HEK293T (cell line): ENCODE data around the gene ERCC5.

Experiments
- ARNT ChIP-seq: fragments of 450-650 bp; IDR thresholded peaks from 2 replicates; pipeline ENCODE4 v1.6.1; 2017; ENCODE audit warnings: mild to moderate bottlenecking
- BHLHE40 ChIP-seq: fragments of 450-650 bp; IDR thresholded peaks from 2 replicates; pipeline ENCODE4 v1.6.1; 2016; ENCODE audit warnings: mild to moderate bottlenecking, moderate library complexity, borderline replicate concordance
- ELF4 ChIP-seq: fragments of 450-650 bp; IDR thresholded peaks from 2 replicates; pipeline ENCODE4 v1.6.1; 2017; ENCODE audit warnings: antibody characterized with exemption
- FOXA1 ChIP-seq: fragments of 450-650 bp; IDR thresholded peaks from 2 replicates; pipeline ENCODE4 v1.6.1; 2016; ENCODE audit warnings: mild to moderate bottlenecking
- FOXK2 ChIP-seq: fragments of 450-650 bp; IDR thresholded peaks from 2 replicates; pipeline ENCODE4 v1.6.1; 2016; ENCODE audit warnings: mild to moderate bottlenecking
- FOXM1 ChIP-seq: fragments of 450-650 bp; IDR thresholded peaks from 2 replicates; pipeline ENCODE4 v1.6.1; 2017; ENCODE audit warnings: mild to moderate bottlenecking, borderline replicate concordance
- HDGF ChIP-seq: fragments of 450-650 bp; IDR thresholded peaks from 2 replicates; pipeline ENCODE4 v1.6.1; 2017; ENCODE audit warnings: antibody characterized with exemption, borderline replicate concordance
- L3MBTL2 ChIP-seq: fragments of 450-650 bp; conservative IDR thresholded peaks from 2 replicates; pipeline ENCODE4 v1.6.1; 2016; ENCODE audit warnings: mild to moderate bottlenecking
- NFRKB ChIP-seq: fragments of 450-650 bp; IDR thresholded peaks from 2 replicates; pipeline ENCODE4 v1.6.1; 2016; ENCODE audit warnings: mild to moderate bottlenecking, moderate library complexity
- SP1 ChIP-seq: fragments of 450-650 bp; IDR thresholded peaks from 2 replicates; pipeline ENCODE4 v1.6.1; 2017
- SUZ12 ChIP-seq: fragments of 450-650 bp; IDR thresholded peaks from 2 replicates; pipeline ENCODE4 v1.6.1; 2016; ENCODE audit warnings: mild to moderate bottlenecking
- TARDBP ChIP-seq: fragments of 450-650 bp; IDR thresholded peaks from 2 replicates; pipeline ENCODE4 v1.6.1; 2016
- ZNF384 ChIP-seq: fragments of 450-650 bp; IDR thresholded peaks from 2 replicates; pipeline ENCODE4 v1.6.1; 2016
- TF ChIP-seq, protein P1 (sequence below): fragments of 450-650 bp; IDR thresholded peaks from 2 replicates; pipeline ENCODE4 v1.6.1; 2016

DNA sequence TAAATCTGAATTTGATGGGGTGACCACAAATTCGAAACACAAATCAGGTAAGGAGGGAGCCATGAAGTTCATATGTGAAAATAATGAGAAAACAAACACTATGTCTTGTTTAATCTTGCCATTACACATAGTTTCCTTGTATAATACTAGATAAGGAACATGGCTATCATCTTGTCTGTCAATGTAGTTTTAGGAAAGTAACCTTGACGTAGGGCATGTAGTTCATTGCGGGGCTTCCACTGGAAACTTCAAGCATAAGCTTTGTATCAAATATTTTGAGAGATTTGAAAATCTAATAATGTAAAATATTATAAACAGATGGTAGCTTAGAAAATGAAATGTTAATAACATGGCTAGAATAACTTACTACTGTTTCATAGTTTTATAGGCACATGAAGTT is 38.1 kb upstream of the ERCC5 start:
- TF ChIP-seq ARNT, result no peak
- TF ChIP-seq, protein P1, sequence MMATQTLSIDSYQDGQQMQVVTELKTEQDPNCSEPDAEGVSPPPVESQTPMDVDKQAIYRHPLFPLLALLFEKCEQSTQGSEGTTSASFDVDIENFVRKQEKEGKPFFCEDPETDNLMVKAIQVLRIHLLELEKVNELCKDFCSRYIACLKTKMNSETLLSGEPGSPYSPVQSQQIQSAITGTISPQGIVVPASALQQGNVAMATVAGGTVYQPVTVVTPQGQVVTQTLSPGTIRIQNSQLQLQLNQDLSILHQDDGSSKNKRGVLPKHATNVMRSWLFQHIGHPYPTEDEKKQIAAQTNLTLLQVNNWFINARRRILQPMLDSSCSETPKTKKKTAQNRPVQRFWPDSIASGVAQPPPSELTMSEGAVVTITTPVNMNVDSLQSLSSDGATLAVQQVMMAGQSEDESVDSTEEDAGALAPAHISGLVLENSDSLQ, result no peak
- no peak for TF ChIP-seq TARDBP
- TF ChIP-seq ZNF384, result no peak
- TF ChIP-seq ELF4, result no peak
- no peak for TF ChIP-seq BHLHE40
- no peak for TF ChIP-seq SUZ12
- TF ChIP-seq HDGF, result no peak
- TF ChIP-seq NFRKB, result no peak
- TF ChIP-seq FOXM1, result no peak
- TF ChIP-seq FOXK2, result no peak
- TF ChIP-seq L3MBTL2, result no peak
- TF ChIP-seq FOXA1, result no peak
- TF ChIP-seq SP1, result no peak
